ENCODE measurements around the gene TEX50.
"Not testable (repeated sequence)": the region's sequence is repeated elsewhere in the genome, so short reads cannot be mapped to it uniquely, and the experiment has no call there.

Gene TEX50, protein sequence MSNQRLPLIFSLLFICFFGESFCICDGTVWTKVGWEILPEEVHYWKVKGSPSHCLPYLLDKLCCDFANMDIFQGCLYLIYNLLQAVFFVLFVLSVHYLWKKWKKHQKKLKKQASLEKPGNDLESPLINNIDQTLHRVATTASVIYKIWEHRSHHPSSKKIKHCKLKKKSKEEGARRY

DNA sequence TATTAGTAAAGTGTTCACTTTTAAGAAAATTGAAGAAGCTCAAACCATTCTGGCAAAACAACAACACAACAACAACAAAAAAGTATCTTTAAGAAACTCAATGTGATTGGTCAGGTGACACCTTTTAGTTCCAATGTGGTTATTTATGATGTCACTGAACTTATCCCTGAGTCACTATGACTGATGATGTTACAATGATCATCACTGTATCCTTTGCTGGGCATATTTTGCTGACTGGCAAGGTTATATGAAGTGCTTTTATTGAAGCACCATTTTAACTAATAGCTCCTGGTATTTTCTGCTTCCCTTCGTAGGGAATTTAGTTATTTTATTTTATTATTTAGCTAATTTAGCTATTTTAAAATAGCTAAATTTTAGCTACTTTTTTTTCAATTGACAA lies at the start of gene TEX50:
TSS of gene TEX50 (plus strand) at position 223 of the 400 bp plus-strand sequence. CDS start 184 bp downstream, outside the sequence.
- no peak for DNase-seq (ENCODE audit: low read depth)

DNA sequence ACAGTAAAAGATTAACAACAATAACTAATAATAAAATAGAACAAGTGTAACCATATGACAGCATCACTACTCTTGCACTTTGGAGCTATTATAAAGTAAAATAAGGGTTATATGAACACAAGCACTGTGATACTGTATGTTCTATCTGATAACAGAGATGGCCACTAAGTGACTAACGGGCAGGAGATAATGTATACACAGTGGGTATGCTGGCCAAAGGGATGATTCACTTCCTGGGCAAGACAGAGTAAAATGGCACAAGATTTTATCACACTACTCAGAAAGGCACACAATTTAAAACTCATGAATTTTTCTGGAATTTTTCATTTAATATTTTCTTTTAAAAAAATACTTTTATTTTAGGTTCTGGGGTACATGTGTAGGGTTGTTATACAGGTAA lies 44.6 kb upstream of the TEX50 start:
- no peak for DNase-seq (ENCODE audit: low read depth)

DNA sequence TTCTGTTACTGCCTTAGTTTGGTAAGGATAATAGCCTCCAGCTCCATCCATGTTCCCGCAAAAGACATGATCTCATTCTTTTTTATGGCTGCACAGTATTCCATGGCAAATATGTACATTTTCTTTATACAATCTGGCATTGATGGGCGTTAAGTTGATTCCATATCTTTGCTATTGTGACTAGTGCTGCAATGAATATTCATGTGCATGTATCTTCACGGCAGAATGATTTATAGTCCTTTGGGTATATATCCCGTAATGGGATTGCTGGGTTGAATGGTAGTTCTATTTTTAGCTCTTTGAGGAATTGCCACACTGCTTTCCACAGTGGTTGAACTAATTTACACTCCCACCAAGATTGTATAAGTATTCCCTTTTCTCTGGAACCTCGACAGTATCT lies 44.0 kb upstream of the TEX50 start:
- not testable (repeated sequence) for DNase-seq (ENCODE audit: low read depth)

DNA sequence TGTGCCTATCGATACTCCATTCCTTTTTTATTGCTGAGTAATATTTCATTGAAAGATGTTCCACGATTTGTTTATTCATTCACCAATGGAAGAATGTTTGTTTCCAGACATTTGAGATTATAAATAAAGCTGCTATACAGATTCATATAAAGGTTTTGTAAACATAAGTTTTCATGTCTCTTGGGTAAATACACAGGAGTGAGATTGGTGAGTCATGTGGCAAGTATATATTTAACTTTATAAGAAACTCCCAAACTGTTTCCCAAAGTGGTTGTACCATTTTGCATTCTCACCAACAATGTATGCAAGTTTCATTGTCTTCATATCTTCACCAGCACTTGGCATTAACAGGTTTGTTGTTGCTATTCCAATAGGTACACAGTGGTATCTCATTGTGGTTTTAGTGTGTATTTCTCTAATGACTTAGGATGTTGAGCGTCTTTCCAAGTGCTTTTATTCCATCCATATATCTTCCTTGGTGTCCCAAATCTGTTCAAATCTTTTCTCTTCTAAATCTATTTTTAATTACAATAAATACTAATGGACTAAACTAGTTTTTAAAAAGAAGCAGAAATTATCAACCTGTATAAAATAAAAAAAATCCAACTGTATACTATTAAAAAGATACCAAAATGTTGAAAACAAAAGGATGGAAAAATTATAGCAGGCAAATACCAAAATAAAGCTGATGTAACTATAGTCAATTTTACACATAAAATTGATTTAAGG lies 38.9 kb upstream of the TEX50 start:
- DNase-seq (ENCODE audit: low read depth) = no peak

DNA sequence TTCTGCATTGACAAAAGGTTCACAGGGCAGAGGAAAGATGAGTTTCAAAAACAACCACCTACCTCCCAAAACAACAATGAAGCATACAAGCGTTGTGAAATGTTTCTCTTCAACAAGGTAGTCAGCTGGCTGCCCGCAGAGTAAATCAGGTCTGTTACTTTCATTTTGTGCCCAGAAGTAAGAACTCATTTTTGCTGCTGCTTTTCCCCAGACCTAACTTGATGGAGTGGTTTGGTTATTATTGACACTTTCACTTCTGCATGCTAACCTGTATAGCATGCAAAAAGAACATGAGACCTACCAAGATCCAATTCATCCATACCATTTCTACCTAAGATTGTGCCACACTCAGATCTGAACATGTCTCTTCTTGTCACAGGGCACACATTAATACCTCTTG lies 33.5 kb upstream of the TEX50 start:
- no peak for DNase-seq (ENCODE audit: low read depth)

DNA sequence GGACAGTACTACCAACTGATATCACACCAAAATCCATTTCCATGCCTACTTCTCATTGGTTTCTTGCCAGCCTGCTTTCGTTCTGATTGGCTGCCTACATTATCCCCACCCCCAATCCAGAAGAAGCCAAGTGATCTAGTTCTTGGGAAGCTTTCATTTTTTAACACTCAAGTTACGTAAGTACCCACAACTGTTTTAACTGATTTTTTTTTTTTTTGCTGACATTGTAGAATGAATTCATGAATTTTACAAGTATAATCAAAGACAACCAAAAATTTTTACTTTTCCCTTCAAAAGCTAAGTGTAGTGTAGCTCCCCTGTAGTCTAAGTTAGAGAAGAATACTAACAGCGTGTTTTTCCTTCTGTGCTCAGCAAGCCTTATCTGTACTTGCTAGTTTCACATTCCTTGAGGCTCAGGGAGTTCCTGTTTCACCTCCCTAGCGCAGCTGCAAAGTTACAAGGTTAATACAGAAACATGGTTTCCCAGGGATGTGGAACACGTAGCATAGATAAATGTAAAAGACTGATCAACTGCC lies 32.0 kb upstream of the TEX50 start, which contains the start of gene SLC9C2:
TSS of gene SLC9C2 (minus strand) at position 17 of the 536 bp plus-strand sequence. CDS start 1,296 bp downstream, outside the sequence.
- peak; percentile 4 for DNase-seq (ENCODE audit: low read depth)

DNA sequence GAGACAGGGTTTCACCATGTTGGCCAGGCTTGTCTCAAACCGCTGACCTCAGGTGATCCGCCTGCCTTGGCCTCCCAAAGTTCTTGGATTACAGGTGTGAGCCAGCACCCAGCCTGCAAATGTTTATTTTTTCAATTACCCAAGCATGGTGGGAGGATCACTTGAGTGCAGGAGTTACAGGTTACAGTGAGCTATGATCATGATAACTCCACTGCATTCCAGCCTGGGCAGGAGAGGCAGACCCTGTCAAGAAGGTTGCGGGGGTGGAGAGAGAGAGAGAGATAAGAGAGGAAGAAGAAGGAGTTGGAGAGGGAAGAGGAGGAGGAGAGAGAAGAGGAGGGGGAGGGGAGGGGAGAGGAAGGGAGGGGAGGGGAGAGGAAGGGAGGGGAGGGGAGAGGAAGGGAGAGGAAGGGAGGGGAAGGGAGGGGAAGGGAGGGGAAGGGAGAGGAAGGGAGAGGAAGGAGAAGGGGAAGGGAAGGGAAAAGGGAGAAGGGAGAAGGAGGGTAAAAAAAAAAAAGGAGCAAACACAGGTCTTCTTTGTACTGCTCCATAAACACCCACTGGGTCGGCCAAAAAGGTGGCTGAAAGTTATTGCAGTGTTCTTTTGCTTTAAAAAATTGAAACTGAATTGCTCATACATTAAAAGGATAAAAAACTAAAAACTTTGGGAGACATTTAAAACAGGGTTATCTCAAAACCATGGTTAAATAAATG lies 26.5 kb upstream of the TEX50 start:
- DNase-seq (ENCODE audit: low read depth) = no peak

DNA sequence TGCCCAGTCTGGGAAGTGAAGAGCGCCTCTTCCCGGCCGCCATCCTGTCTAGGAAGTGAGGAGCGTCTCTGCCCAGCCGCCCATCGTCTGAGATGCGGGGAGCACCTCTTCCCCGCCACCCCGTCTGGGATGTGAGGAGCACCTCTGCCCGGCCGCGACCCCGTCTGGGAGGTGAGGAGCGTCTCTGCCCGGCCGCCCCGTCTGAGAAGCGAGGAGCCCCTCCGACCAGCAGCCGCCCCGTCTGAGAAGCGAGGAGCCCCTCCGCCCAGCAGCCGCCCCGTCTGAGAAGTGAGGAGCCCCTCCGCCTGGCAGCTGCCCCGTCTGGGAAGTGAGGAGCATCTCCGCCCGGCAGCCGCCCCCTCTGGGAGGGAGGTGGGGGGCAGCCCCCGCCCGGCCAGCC lies 22.1 kb upstream of the TEX50 start:
- DNase-seq (ENCODE audit: low read depth) = not testable (repeated sequence)

DNA sequence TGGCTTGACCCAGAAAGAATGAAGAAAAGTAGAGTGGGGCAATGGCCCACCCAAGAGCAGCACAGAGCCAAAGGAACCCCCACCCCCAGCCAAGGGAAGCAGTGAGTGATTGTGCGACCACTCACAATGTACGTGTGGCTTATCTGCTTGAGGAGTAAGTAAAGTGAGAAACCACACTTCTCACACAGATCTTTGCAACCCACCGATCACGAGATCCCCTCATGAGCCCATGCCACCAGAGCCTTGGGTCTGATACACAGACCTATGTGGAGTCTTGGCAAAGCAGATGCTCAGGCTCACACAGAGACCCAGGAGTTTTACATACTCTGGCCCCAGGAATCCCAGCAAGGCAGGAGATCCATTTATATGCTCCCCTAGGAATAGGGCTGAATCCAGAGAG lies 18.3 kb upstream of the TEX50 start:
- no peak for DNase-seq (ENCODE audit: low read depth)

DNA sequence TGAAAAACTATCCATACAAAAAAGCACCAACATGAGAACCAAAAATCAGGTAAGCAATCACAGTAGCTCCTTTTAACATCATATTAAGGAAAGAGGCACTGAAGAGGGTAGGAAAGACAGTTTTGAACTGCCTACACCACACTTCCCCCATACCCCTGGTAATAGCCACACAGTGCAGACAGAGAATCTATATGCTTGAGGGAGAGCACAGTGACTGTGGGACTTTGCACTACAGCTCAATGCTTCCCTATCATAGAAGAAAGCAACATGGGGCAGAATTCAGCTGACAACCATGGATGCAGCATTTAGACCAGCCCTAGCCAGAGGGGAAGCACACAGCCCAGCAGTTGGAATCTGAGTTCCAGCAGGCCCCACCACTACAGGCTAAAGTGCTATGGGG lies 7.9 kb upstream of the TEX50 start:
- DNase-seq (ENCODE audit: low read depth) = no peak

DNA sequence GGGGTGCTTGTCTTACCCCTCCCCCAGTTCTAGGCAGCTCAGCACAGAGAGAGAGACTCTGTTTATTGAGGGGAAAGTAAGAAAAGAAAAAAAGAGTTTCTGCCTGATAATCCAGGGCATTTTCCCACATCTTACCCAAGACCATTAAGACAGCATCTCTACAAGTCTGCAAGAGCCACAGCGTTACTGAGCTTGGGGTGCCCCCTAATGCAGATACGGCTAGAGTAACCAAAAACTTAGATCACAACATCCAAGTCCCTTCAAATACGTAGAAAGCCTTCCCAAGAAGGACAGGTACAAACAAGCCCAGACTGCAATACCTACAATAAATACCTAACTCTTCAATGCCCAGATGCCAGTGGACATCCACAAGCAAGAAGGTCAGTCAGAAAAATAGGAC lies 6.2 kb upstream of the TEX50 start:
- DNase-seq (ENCODE audit: low read depth) = no peak

DNA sequence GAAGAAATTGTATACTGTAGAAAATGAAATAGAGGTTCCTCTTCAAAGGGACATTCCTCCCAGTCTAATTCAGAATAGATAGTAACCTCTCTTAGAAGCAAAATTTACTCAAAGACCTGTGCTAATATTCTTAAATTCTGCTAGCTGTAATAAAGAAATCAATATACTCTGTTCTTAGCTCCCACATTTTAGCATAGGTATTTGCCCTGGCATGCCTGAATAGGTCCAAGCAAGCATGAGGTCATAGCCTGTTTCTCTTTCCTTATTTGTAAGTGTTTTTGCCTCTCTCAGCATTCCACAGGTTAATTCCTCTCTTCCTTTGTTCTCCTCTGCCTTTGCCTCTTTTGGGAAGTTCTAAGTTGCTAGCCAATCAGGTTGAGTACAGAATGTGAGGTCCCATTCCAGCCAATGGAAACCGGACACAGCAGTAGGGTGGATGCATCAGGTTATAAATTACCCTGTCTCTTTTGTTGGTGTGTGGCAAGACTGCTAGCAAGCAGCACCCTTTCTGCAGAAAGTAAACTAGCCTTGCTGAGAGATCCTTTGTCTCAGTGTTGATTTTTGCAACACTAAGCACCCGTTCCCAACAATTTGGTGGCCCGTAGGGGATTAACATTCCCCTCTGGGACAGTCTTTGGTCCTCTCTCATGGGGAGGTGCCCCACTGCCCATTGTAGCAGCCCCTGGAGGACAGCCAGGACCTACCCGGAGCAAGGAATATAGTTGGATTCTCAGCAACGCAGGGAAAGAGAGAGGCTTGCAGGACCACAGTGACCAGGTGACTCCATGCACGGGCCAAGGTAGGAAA lies 2.3 kb downstream of the TEX50 start:
- not testable (repeated sequence) for DNase-seq (ENCODE audit: low read depth)

DNA sequence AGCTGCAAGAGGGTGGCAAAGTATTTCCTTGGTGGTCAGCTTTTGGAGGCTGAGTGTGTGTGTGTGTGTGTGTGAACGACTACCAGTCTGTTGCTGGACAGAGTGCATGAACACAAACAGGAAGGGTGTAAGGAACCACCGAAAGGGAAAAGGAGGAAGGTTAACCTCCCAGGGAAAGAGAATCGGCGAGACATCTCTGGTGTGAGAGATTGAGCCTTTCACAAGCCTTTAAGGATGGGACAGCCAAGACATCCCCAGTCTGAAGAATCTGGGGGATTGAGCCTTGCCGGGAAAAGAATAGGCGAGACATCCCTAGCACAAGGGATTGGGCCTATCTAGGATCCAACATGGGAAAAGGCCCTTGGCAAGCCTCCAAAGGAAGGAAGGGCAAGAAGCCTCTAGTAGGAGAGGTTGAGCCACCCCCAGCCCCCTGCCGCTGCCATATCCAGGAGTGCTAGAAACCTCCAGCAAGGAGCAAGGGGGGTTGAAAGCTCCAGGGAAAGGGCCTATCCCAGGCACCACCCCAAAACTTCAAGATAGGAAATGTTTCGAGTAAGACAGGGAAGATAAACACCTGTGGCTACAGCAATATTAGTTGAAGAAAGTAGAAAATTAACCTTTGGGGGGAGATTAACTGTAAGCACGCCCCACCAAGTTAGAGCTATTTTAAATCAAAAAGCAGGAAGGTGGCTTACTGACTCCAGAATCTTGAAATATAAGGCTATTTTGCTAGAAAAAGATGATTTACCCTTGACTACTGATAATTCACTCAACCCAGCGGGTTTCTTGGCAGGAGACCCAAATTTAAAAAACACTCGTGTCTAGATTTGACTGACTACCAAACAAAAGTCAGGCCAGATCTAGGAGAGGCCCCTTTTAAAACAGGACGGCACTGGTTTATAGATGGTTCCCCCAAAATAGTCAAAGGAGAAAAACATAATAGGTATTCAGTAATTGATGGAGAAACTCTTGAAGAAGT lies 3.2 kb downstream of the TEX50 start:
- DNase-seq (ENCODE audit: low read depth) = no peak

DNA sequence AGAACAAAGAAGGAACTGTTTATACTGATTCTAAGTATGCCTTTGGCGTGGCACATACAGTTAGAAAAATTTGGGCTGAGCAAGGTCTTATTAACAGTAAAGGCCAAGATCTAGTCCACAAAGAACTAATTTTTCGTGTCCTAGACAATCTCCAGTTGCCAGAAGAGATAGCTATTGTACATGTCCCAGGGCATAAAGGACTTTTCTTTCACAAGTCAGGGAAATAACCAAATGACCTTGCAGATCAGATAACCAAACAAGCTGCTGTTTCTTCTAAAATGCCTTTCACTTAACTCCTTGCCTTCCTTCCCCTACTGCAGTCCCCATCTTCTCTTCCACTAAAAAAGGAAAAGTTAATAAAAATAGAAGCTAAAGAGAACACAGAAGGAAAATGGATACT lies 4.0 kb downstream of the TEX50 start:
- DNase-seq (ENCODE audit: low read depth) = no peak

DNA sequence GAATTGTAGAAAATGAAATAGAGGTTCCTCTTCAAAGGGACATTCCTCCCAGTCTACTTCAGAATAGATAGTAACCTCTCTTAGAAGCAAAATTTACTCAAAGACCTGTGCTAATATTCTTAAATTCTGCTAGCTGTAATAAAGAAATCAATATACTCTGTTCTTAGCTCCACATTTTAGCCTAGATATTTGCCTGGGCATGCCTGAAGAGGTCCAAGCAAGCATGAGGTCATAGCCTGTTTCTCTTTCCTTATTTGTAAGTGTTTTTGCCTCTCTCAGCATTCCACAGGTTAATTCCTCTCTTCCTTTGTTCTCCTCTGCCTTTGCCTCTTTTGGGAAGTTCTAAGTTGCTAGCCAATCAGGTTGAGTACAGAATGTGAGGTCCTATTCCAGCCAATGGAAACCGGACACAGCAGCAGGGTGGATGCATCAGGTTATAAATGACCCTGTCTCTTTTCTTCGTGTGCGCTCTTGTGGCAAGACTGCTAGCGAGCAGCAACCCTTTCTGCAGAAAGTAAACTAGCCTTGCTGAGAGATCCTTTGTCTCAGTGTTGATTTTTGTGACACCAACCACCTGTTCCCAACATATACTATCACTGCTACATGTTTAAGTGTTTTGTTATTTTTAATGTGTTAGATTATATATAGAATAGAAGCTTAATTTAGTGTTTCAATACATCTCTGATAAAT lies 7.5 kb downstream of the TEX50 start:
- DNase-seq (ENCODE audit: low read depth) = not testable (repeated sequence)

DNA sequence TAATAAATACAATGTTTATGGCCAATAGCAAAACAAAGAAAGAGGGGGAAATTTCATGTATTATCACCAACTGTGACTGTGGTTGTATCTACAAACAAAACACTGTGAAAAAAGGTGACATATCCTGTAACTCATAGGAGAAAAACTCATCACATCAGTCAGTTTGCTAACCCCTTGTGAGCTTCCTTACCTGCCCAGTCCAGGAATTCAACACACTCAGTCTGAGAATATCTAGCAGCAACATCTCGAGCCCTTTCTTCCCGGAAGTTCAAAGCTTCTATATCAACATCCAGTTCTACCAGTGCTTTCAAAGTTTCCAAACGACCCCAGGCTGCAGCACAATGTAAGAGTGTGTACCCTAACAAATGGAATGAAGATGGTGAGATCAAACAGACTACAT lies 11.5 kb downstream of the TEX50 start:
- DNase-seq (ENCODE audit: low read depth) = no peak

DNA sequence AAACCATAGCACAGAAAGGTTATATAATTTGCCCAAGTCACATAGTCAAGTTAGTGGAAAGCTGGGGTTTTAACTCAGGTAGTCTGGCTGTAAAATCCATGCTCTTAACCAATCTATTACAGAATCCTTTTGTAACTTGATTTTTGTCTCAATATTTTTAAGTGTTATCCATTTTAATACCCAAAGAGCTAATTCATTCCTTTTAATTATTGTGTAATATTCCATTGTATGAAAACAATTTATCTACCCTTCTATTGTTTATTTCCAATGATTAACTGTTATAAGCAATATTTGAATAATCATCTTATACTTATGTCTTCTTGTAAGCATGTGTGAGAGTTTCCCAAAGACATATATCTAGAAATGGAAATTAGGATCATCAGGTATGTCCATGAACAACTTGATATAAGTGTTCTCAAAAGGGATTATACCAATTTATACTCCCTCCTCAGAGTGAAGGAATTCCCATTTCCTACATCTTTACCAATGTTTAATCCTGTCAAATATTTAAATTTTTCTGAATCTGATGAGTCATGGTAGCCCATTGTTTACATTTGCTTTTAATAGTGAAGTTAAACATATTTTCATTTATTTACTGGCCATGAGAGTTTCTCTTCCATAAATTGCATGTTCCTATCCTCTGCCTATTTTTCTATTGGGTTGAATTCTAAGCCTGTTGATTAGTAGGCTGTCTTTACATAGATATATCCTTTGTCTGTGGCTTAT lies 13.9 kb downstream of the TEX50 start:
- DNase-seq (ENCODE audit: low read depth) = no peak

DNA sequence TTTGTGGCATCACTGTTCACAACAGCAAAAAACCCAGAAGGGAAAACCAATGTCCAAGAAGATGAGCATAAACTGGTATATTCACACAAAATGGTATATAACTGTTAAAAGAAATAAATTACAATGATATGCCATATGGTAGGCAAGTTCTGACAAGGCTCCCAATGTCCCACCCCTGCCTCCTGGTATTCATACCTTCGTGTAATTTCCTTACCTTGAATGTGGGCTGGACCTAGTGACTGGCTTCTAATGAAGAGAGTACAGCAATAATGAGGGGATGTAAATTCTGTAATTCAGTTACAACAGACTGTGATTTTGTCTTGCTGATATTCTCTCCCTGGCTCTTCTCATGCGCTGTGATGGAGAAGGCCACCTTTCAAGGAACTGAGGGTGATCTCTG lies 25.2 kb downstream of the TEX50 start:
- no peak for DNase-seq (ENCODE audit: low read depth)

DNA sequence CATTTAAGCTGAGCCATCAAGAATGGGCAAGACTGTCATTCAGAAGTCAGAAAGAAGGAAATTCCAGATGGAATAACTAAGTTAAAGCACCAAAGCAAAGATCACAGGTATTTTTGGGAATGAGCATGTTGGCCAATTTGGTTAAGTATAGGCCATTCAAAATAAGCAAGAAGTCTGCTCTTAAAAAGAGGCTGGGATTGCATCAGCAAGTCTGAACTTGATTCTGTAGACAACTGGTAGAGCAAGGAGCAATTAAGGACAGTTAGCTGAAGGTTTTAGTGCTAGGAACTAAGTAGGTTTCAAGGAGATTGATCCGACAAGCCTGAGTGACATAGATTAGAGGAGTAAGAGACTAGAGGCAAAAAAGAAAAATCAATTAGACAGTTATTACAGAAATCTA lies 26.1 kb downstream of the TEX50 start:
- DNase-seq (ENCODE audit: low read depth) = no peak

DNA sequence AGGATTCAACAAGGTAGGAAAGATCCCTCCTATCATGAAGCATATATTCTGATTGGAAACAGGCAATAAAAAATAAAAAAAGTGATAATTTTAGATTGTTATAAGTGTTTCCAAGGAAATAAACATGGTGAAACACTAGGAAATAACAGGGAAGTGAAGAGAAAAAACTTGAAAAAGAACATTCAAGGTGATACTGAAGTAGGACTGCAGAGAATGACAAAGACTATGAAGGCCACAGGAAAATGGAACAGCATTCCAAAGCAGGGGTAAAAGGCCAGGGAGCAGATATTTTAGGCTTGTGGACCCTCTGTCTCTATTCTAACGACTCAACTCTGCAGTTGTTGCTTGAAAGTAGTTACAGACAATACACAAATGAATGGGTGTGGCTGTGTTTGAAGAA lies 26.6 kb downstream of the TEX50 start:
- DNase-seq (ENCODE audit: low read depth) = no peak

Data from non-pigmented ciliary epithelial cell (primary cell).